Caco-2 (cell line): ENCODE data around the gene PYGL. TPM values are rescaled to one million over a fixed set of nuclear protein-coding genes. Genes with fewer than 3 reads are reported as not detected.
"Not testable (repeated sequence)": the region's sequence is repeated elsewhere in the genome, so short reads cannot be mapped to it uniquely, and the experiment has no call there.

Source experiments
- BruUV-seq: library from RNA; stranded (reverse); fragments of 400-500 nt; replicated peaks from 2 replicates; lab custom pipeline; 2021; lab: Mats Ljungman, UMichigan
- CTCF ChIA-PET: fragments of 300-600 bp; sonication (Branson Sonifier 250); formaldehyde crosslinking; loops from one replicate; lab custom pipeline; 2022; ENCODE audit warnings: antibody characterized with exemption; lab: Charles Lee
- POLR2A ChIA-PET: fragments of 300-600 bp; sonication (Branson Sonifier 250); formaldehyde crosslinking; loops from one replicate; lab custom pipeline; 2022; ENCODE audit warnings: antibody characterized with exemption; lab: Charles Lee
- DNase-seq, 2 experiments: peaks; one replicate each; pipeline versions ENCODE4 v3.0.0 to v3.0.0-alpha.2; 2020 to 2022
- H3K27me3 ChIP-seq: replicated peaks from 2 replicates; pipeline ENCODE4 v1.6.0; 2011; ENCODE audit warnings: low read length; ENCODE audit not compliant: control insufficient read depth, insufficient read depth
- H3K36me3 ChIP-seq: 2 replicates; pipeline ENCODE4 v1.5.1; 2011; ENCODE audit warnings: low read length; ENCODE audit not compliant: control insufficient read depth, insufficient read depth
- H3K4me1 ChIP-seq: fragments of 250-450 bp; sonication (Bioruptor Pico); 2 replicates; pipeline ENCODE4 v1.5.1; 2020; ENCODE audit warnings: mild to moderate bottlenecking
- H3K4me3 ChIP-seq: 2 replicates; pipeline ENCODE4 v1.5.1; 2011; ENCODE audit warnings: low read depth, mild to moderate bottlenecking, control low read depth, low read length
- H3K9me3 ChIP-seq: fragments of 250-450 bp; sonication (Bioruptor Pico); 2 replicates; pipeline ENCODE4 v1.5.1; 2020; ENCODE audit warnings: mild to moderate bottlenecking, moderate library complexity
- H3K27ac Mint-ChIP-seq: one replicate; pipeline ENCODE4 v1.8.0; 2022; ENCODE audit warnings: mixed read lengths; ENCODE audit not compliant: unreplicated experiment
- H3K27me3 Mint-ChIP-seq: one replicate; pipeline ENCODE4 v1.8.0; 2022; ENCODE audit warnings: mixed read lengths; ENCODE audit not compliant: insufficient read depth, unreplicated experiment
- H3K36me3 Mint-ChIP-seq: one replicate; pipeline ENCODE4 v1.8.0; 2022; ENCODE audit warnings: mild to moderate bottlenecking, mixed read lengths; ENCODE audit not compliant: insufficient read depth, unreplicated experiment
- H3K4me1 Mint-ChIP-seq: one replicate; pipeline ENCODE4 v1.8.0; 2022; ENCODE audit warnings: low read depth, mixed read lengths; ENCODE audit not compliant: unreplicated experiment
- H3K4me3 Mint-ChIP-seq: one replicate; pipeline ENCODE4 v1.8.0; 2022; ENCODE audit warnings: mild to moderate bottlenecking, moderate library complexity, mixed read lengths; ENCODE audit not compliant: unreplicated experiment
- H3K9me3 Mint-ChIP-seq: one replicate; pipeline ENCODE4 v1.8.0; 2022; ENCODE audit warnings: mixed read lengths; ENCODE audit not compliant: unreplicated experiment
- intact Hi-C: fragments of 100-400 bp; cut with micrococcal nuclease; formaldehyde crosslinking; loops from one replicate; pipeline ENCODE4 v1.10.0; 2022; ENCODE audit not compliant: unreplicated experiment
- total RNA-seq: library from RNA; stranded (reverse); gene quantifications from 2 replicates; pipeline ENCODE4 v1.2.3, GENCODE V29; 2022
- TF ChIP-seq, protein P1 (sequence below), 2 experiments: fragments of 200-600 bp in 1 of 2; IDR thresholded peaks; 1 replicate in 1 of 2; 2 replicates in 1 of 2; pipeline versions ENCODE4 v1.5.1 to v1.8.0; 2011 to 2022; ENCODE audit warnings: antibody characterized with exemption in 1 of 2, control low read depth in 1 of 2, inconsistent platforms in 1 of 2, low read depth in 1 of 2, low read length in 1 of 2, mild to moderate bottlenecking in 1 of 2, moderate library complexity in 1 of 2; ENCODE audit not compliant: insufficient read depth in 1 of 2, severe bottlenecking in 1 of 2, unreplicated experiment in 1 of 2

PYGL gene
- total RNA-seq, 1 experiment from 2014 or later: 98.1 TPM

DNA sequence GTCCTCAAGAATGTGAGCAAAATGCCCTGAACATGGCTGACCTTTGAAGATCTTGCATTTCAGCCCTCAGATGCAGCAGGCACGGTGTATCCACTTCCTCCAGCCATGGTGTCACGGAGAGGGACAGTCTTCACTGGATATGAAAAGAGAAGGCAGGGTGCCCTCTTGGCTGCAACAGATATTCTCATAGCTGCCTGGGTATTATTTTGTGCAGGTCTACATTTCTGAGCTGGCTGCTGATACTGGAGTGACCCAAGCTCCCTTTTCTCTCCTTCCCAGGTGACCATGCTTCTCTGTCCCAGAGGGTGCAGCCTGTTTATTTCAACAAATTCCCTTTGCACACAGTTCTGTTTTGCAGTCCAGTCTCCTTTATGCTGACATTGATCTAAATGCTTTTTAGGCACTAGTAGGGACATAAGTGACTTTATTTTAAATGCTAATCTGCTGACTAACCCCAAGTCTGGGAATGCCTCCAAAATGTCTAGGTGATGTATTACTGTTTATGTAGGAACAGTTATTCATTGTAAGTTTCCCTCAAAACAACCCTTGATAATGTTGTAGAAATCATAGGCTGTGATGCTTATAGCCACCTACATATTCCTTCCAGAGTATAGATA, 17.4 kb upstream of the PYGL start:
- Histone ChIP-seq H3K4me3 (no peak overlapping the region), H3K36me3 (no peaks in the 10 kb centered on the region), H3K9me3 (no peaks in the 10 kb centered on the region), H3K4me1 (no peaks in the 10 kb centered on the region), H3K27me3 (no peaks in the 10 kb centered on the region)
- ChIA-PET POLR2A (no interaction called here), CTCF (no interaction called here)
- intact Hi-C loops: no loop called here
- no peaks in the 10 kb centered on the region for H3K36me3 Mint-ChIP-seq
- no peak for DNase-seq
- no peaks in the 10 kb centered on the region for H3K9me3 Mint-ChIP-seq
- H3K4me3 Mint-ChIP-seq: no peak overlapping the region
- H3K27ac Mint-ChIP-seq: no peak overlapping the region
- H3K27me3 Mint-ChIP-seq: no peaks in the 10 kb centered on the region
- BruUV-seq: no TSS peak
- H3K4me1 Mint-ChIP-seq: no peaks in the 10 kb centered on the region
- TF ChIP-seq, protein P1, sequence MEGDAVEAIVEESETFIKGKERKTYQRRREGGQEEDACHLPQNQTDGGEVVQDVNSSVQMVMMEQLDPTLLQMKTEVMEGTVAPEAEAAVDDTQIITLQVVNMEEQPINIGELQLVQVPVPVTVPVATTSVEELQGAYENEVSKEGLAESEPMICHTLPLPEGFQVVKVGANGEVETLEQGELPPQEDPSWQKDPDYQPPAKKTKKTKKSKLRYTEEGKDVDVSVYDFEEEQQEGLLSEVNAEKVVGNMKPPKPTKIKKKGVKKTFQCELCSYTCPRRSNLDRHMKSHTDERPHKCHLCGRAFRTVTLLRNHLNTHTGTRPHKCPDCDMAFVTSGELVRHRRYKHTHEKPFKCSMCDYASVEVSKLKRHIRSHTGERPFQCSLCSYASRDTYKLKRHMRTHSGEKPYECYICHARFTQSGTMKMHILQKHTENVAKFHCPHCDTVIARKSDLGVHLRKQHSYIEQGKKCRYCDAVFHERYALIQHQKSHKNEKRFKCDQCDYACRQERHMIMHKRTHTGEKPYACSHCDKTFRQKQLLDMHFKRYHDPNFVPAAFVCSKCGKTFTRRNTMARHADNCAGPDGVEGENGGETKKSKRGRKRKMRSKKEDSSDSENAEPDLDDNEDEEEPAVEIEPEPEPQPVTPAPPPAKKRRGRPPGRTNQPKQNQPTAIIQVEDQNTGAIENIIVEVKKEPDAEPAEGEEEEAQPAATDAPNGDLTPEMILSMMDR (IDR thresholded peaks at IDR 0.05; ENCODE audit: insufficient read depth in 1 of 2, low read depth in 1 of 2, low read length in 1 of 2, severe bottlenecking in 1 of 2, unreplicated experiment in 1 of 2): no peak

DNA sequence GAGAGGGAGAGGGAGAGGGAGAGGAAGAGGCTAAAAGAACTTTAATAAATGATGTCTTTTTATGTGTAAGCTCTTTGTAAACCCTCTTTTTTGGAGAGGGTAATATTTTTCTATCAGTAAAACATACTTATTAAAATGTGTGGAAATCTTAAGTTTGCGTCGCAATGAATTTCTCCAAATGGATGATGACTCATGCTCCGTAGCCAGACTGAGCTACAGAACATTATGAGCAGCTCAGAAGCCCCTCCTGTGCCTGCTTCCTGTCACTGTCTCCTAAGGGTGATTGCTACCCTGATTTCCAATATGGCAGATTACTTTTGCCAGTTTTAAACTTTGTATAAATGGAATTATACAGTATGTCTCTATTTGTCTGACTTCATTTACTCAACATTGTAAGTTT, 13.0 kb upstream of the PYGL start:
- TF ChIP-seq, protein P1 (IDR thresholded peaks at IDR 0.05; ENCODE audit: insufficient read depth in 1 of 2, low read depth in 1 of 2, low read length in 1 of 2, severe bottlenecking in 1 of 2, unreplicated experiment in 1 of 2): no peak
- no peaks in the 10 kb centered on the region for H3K9me3 ChIP-seq
- H3K36me3 Mint-ChIP-seq: no peaks in the 10 kb centered on the region
- DNase-seq: no peak
- peaks cover 6% of the 10 kb centered on the region; the same call in 1 of the 2 replicates for H3K4me1 ChIP-seq
- no TSS peak for BruUV-seq
- ChIA-PET CTCF (no interaction called here), POLR2A (no interaction called here)
- no peak overlapping the region for H3K4me3 ChIP-seq
- no peak overlapping the region for H3K4me3 Mint-ChIP-seq
- no peaks in the 10 kb centered on the region for H3K27me3 ChIP-seq
- peaks cover 14% of the 10 kb centered on the region for H3K4me1 Mint-ChIP-seq
- H3K36me3 ChIP-seq: no peaks in the 10 kb centered on the region
- H3K27ac Mint-ChIP-seq: no peak overlapping the region
- no peaks in the 10 kb centered on the region for H3K9me3 Mint-ChIP-seq
- H3K27me3 Mint-ChIP-seq: no peaks in the 10 kb centered on the region
- intact Hi-C loops: no loop called here

DNA sequence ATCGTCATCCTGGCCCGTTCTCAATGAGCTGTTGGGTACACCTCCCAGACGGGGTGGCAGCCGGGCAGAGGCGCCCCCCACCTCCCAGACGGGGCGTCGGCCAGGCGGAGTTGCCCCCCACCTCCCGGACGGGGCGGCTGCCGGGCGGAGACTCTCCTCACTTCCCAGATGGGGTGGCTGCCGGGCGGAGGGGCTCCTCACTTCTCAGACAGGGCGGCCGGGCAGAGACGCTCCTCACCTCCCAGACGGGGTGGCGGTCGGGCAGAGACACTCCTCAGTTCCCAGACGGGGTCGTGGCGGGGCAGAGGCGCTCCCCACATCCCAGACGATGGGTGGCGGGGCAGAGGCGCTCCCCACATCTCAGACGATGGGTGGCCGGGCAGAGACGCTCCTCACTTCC, 12.1 kb upstream of the PYGL start:
- CTCF ChIA-PET, H3K4me1 ChIP-seq, H3K4me3 Mint-ChIP-seq, H3K27me3 Mint-ChIP-seq, H3K36me3 ChIP-seq, H3K9me3 Mint-ChIP-seq, intact Hi-C loops, BruUV-seq, H3K4me3 ChIP-seq, H3K9me3 ChIP-seq, H3K27me3 ChIP-seq, DNase-seq, H3K36me3 Mint-ChIP-seq, POLR2A ChIA-PET, H3K27ac Mint-ChIP-seq: not testable (repeated sequence)
- peaks cover 14% of the 10 kb centered on the region for H3K4me1 Mint-ChIP-seq
